ENCODE measurements around the gene KIF3A. TPM values are rescaled to one million over a fixed set of nuclear protein-coding genes. Genes with fewer than 3 reads are reported as not detected.

Gene KIF3A
- total RNA-seq, 6 experiments from 2014 or later = 1.3 to 4.2 (median 2.1) TPM

DNA sequence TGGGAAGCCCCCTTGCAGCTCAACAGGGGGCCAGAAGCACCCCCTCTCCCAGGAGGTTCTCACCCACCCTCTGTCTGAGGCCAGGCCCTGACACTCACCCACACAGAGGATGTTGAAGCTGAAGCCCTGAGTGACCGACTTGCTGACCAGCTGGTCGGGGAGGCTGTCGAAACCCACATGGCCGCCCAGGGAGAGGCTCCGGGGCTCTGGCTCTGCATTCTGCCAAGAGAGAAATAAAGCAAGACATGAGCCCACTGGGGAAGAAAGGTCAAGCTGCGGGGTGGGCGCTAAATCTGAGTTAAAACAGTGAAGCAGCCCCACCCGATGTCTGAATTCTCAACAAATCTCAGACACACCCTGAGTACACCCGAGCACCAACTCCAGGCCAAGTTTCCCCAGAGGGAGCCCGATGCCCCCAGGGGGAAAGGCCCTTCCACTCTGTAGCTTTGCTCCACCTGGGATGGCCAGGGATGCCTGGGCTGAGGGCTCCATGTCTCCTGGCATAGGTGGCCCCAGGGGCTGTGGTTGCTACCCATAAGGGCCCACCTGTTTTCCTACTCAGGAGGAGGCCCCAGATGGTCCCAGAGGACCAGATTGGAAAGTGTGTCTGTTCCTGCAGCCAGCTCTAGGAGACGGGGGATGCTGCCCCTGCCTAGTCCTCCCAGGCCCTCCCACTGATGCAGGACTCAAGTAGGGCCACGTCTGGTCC lies 28.1 kb upstream of the KIF3A start:
- DNase-seq = no peak
- Histone ChIP-seq H3K27me3 (no peaks in the 10 kb centered on the region), H3K27ac (no peak overlapping the region), H3K4me1 (no peaks in the 10 kb centered on the region), H3K36me3 (peaks cover 0 to 8% (median 3%) of the 10 kb centered on the region in 4 donors), H3K9me3 (no peaks in the 10 kb centered on the region), H3K4me3 (no peak overlapping the region)
- ATAC-seq = no peak
- intact Hi-C loops (cut with DNase I) = no loop called here
- no peak for TF ChIP-seq POLR2A (IDR thresholded peaks at IDR 0.05)
- TF ChIP-seq, protein P1, sequence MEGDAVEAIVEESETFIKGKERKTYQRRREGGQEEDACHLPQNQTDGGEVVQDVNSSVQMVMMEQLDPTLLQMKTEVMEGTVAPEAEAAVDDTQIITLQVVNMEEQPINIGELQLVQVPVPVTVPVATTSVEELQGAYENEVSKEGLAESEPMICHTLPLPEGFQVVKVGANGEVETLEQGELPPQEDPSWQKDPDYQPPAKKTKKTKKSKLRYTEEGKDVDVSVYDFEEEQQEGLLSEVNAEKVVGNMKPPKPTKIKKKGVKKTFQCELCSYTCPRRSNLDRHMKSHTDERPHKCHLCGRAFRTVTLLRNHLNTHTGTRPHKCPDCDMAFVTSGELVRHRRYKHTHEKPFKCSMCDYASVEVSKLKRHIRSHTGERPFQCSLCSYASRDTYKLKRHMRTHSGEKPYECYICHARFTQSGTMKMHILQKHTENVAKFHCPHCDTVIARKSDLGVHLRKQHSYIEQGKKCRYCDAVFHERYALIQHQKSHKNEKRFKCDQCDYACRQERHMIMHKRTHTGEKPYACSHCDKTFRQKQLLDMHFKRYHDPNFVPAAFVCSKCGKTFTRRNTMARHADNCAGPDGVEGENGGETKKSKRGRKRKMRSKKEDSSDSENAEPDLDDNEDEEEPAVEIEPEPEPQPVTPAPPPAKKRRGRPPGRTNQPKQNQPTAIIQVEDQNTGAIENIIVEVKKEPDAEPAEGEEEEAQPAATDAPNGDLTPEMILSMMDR (IDR thresholded peaks at IDR 0.05) = no peak
- 81% methylated on average over 4 of the region's 12 CpGs for WGBS (ENCODE audit: insufficient coverage, low coverage, low lambda C conversion rate, missing lambda C conversion rate)

DNA sequence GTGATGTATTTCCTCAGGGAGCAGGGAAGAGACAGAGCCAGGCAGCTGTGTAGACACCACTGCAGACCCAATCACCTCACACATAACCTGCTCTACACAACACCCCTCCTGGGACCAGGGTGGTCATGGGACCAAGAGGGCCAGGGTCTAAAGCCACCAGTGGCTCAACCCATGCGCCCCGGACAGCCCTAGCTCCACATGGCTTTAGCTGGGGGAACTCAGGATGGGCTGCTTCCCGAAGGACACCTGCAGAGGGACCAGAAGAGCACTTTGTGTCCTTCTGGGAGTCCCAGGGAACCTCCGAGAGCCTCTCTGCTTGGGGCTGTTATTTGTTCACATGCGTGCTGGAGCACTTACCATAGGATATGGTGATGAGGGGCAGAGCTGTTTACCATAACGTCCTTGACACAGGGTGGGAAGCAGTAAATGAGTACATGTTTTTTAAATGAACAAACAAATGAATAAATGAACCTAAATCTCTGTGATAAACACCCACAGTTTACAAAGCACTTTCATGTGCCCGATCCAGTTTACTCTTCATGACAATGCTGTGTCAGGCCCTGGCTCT lies 27.4 kb upstream of the KIF3A start:
- Histone ChIP-seq H3K27ac (no peak overlapping the region), H3K9me3 (no peaks in the 10 kb centered on the region), H3K4me1 (no peaks in the 10 kb centered on the region), H3K4me3 (no peak overlapping the region), H3K27me3 (no peaks in the 10 kb centered on the region), H3K36me3 (peaks cover 0 to 8% (median 3%) of the 10 kb centered on the region in 4 donors)
- intact Hi-C loops (cut with DNase I) = no loop called here
- no peak for TF ChIP-seq POLR2A (IDR thresholded peaks at IDR 0.05)
- WGBS (ENCODE audit: insufficient coverage, low coverage, low lambda C conversion rate, missing lambda C conversion rate) = 94% methylated on average over 3 of the region's 7 CpGs
- ATAC-seq = no peak
- no peak for DNase-seq

DNA sequence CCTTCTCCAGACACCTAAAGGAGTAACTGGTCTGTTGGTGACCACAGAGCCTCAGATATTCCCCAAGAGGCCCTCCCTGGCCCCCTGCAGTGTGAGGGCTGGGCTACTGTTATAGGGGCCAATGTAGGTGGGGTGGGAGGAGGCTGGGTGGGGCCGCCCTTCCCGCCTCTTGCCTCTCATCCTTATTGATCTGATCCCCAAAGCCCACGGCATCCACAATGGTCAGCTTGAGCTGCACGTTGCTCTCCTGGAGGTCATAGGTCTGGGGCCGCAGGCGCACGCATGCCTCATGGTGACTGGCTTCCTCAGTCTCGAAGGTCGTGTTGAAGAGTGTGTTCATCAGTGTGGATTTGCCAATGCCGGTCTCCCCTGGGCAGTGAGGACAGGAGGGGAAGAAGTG lies 26.7 kb upstream of the KIF3A start:
- Histone ChIP-seq H3K27me3 (no peaks in the 10 kb centered on the region), H3K4me1 (no peaks in the 10 kb centered on the region), H3K36me3 (peaks cover 0 to 10% (median 3%) of the 10 kb centered on the region in 4 donors), H3K27ac (no peak overlapping the region), H3K9me3 (no peaks in the 10 kb centered on the region), H3K4me3 (no peak overlapping the region)
- 80% methylated on average over 1 of the region's 10 CpGs for WGBS (ENCODE audit: insufficient coverage, low coverage, low lambda C conversion rate, missing lambda C conversion rate)
- ATAC-seq (no peak), DNase-seq (no peak)
- no peak for TF ChIP-seq POLR2A (IDR thresholded peaks at IDR 0.05)
- TF ChIP-seq, protein P1 (IDR thresholded peaks at IDR 0.05) = no peak
- intact Hi-C loops (cut with DNase I) = no loop called here

DNA sequence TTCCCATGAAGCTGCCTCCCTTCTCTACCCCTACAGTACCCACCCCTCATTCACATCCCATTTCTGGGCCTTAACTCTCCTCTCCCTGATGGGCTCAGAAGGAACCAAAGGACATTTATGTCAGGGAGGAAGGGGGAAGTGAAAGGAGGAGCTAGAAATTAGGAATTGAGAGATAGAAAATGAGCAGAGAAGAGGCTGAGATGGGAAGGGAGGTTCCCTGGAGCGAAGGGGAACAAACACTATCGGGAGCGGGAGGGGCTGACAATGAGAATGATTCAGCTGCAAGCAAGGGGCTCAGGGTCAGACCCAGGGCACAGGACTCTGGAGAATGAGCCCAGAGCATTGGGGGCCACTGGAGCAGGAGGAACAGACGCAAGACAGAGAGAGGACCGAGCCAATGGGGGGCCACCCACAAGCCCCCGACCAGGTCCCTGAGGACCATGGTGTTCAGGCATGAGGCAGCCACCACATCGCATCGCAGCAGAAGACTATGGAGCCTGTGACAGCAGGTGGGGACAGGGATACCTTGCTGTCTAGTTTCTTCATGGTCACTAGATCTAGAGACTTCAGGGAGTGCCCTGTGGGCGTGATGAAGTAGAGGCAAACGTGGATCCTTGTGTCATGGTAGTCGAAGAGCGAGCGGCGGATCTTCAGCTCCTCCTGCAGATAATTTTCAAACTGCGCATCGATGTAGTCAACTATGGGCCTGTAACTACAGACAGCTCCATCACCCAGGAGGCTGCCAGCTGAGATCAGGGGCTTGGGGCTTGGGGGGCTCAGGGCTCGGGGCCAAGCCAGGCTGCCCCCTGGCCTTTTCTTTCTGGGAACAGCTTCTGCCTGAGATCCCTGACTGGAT lies 26.1 kb upstream of the KIF3A start:
- TF ChIP-seq, protein P1 (IDR thresholded peaks at IDR 0.05) = no peak
- no peak for TF ChIP-seq POLR2A (IDR thresholded peaks at IDR 0.05)
- peaks cover 0 to 12% (median 3%) of the 10 kb centered on the region in 4 donors for H3K36me3 ChIP-seq
- H3K9me3 ChIP-seq = no peaks in the 10 kb centered on the region
- intact Hi-C loops (cut with DNase I) = no loop called here
- no peak overlapping the region for H3K4me3 ChIP-seq
- ATAC-seq (peak in 1 of 4 donors; percentile 29), DNase-seq (no peak)
- no peak overlapping the region for H3K27ac ChIP-seq
- 92% methylated on average over 8 of the region's 17 CpGs for WGBS (ENCODE audit: insufficient coverage, low coverage, low lambda C conversion rate, missing lambda C conversion rate)
- no peaks in the 10 kb centered on the region for H3K27me3 ChIP-seq
- H3K4me1 ChIP-seq = no peaks in the 10 kb centered on the region
